Pericardium fibroblast (primary cell): ENCODE measurements around the gene PDXDC1. TPM values are rescaled to one million over a fixed set of nuclear protein-coding genes. Genes with fewer than 3 reads are reported as not detected.

Experiments used
- total RNA-seq: library from RNA; depleted of rRNA; stranded (reverse); fragments of >200 nt; gene quantifications from 2 replicates; pipeline ENCODE4 v1.2.3, GENCODE V29; 2015

PDXDC1 gene
- total RNA-seq, result 27.2 and 42.9 TPM in 2 replicates

DNA sequence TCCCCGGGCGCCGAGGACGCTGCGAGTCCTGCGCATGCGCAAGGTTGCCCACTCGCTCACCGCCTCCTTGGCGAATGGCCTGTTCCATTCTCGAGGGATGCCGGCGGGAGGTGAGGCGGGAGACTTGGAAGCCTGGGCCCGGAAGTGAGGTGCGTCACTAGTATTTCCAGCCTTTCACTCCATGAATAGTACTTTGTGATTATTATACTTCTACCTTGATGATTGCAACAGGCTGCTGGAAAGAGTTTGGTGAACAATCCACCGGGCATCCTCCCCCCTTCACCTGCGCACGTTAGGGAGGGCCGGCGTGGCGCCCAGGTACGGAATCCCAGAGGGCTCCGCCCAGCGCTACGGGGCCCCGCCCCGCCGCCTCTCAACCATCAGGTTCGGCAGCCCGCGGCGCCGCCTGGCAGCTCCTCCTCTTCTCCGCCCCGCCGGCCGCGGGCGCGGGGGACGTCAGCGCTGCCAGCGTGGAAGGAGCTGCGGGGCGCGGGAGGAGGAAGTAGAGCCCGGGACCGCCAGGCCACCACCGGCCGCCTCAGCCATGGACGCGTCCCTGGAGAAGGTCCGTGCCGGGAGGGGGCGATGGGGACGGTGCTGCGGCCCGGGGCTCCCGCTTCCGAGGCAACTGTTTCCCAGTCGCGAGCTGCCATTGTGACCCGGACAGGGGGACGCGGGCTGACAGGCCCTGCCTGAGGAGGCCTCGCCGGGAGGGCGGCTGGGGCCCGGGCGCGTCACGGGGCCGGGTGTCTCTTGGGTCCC, at the start of gene PDXDC1:
Gene PDXDC1 (plus strand): TSS at position 371 of the 762 bp plus-strand sequence. CDS start 174 bp downstream, at position 545.

DNA sequence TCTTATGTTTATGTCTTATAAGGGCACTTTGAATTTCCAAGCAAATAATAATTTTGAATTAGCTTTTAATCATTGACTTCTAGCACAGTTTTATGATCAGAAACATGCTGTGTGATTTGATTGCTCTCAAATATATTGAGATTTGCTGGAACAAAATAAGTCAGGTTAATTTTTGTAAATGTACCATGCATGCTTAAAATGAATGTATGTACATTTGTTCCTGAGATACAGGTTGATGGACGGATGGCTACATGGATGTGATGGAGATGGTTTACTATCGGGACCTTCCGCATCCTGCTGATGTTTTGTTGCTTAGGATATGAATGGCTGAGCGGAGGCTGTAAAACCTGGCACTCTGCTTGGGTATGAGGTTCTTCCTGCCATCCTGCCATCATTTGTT, 37.7 kb upstream of the PDXDC1 start, which contains the start of gene NPIPA1:
Gene NPIPA1 (plus strand): TSS at position 301 of the 400 bp plus-strand sequence. CDS start 0 bp downstream, at position 301.

GRCh38 chr16:15093955-15094827, 119.4 kb downstream of the PDXDC1 start, which contains the start of gene RRN3:
TSS of gene RRN3 (minus strand) at chr16:15094272. CDS start at chr16:15094233, 39 bp downstream.

Other genes with a start within 250 kb of the PDXDC1 start
- gene NPIPA2, start 232.5 kb upstream of the PDXDC1 start, total RNA-seq, result 0.58 TPM in 1 of 2 replicates, not detected in the other
- gene NOMO1, start 141.3 kb upstream of the PDXDC1 start, total RNA-seq, result 41.5 and 44.9 TPM in 2 replicates
- 36.4 and 43.1 TPM in 2 replicates for gene NPIPA1, start 37.6 kb upstream of the PDXDC1 start, total RNA-seq
- 47.9 and 65.8 TPM in 2 replicates for gene NTAN1, start 81.0 kb downstream of the PDXDC1 start, total RNA-seq
- gene RRN3, start 119.2 kb downstream of the PDXDC1 start, total RNA-seq, result 13.8 and 17.4 TPM in 2 replicates